Endothelial cell of umbilical vein (primary cell): ENCODE data around the gene LLGL2. TPM values are rescaled to one million over a fixed set of nuclear protein-coding genes. Genes with fewer than 3 reads are reported as not detected.

Source experiments
- BruUV-seq: library from RNA; stranded (reverse); fragments of 400-500 nt; replicated peaks from 2 replicates; lab custom pipeline; 2021; lab: Mats Ljungman, UMichigan
- CTCF ChIA-PET: fragments of 300-600, 350-600 bp; sonication (Branson Sonifier 250); formaldehyde crosslinking; loops from one replicate; lab custom pipeline; 2021; ENCODE audit warnings: antibody characterized with exemption, inconsistent platforms; lab: Charles Lee
- POLR2A ChIA-PET: fragments of 300-600, 350-600 bp; sonication (Branson Sonifier 250); formaldehyde crosslinking; loops from one replicate; lab custom pipeline; 2021; ENCODE audit warnings: antibody characterized with exemption, inconsistent platforms; lab: Charles Lee
- DNase-seq: peaks from one replicate; pipeline ENCODE4 v3.0.0-alpha.2; 2011; ENCODE audit warnings: low read depth, low spot score
- FAIRE-seq: peaks from 2 replicates; lab custom pipeline; 2011; peaks lifted over from hg19 to GRCh38; lab: Jason Lieb, UNC
- H2AFZ ChIP-seq: 2 replicates; pipeline ENCODE4 v1.6.0; 2012; ENCODE audit warnings: low read depth, low read length, control low read depth, inconsistent platforms
- H3K27ac ChIP-seq: 2 replicates; pipeline ENCODE4 v1.5.1; 2011; ENCODE audit warnings: low read depth, mild to moderate bottlenecking, control low read depth, low read length, moderate library complexity; ENCODE audit not compliant: insufficient read depth
- H3K27me3 ChIP-seq, 2 experiments: 2 replicates each; pipeline versions ENCODE4 v1.6.0 to v1.6.1; 2011; ENCODE audit warnings: low read length in 2 of 2, mixed read lengths in 1 of 2; ENCODE audit not compliant: control insufficient read depth in 2 of 2, insufficient read depth in 2 of 2
- H3K36me3 ChIP-seq, 2 experiments: 2 replicates in 1 of 2; 3 replicates in 1 of 2; pipeline ENCODE4 v1.5.1; 2011; ENCODE audit warnings: low read length in 2 of 2, mild to moderate bottlenecking in 1 of 2, moderate library complexity in 1 of 2; ENCODE audit not compliant: control insufficient read depth in 2 of 2, insufficient read depth in 2 of 2; ENCODE audit errors: extremely low read depth in 1 of 2
- H3K4me1 ChIP-seq: 3 replicates; pipeline ENCODE4 v1.5.1; 2011; ENCODE audit warnings: mild to moderate bottlenecking, low read length; ENCODE audit not compliant: control insufficient read depth, insufficient read depth; ENCODE audit errors: extremely low read depth
- H3K4me2 ChIP-seq: 2 replicates; pipeline ENCODE4 v1.6.1; 2011; ENCODE audit warnings: low read length, control low read depth, mixed read lengths; ENCODE audit not compliant: insufficient read depth
- H3K4me3 ChIP-seq, 3 experiments: fragments of 200-600 bp in 1 of 3; sonication (generic), shearing (Covaris generic) in 1 of 3; replicated peaks in 1 of 3; 2 replicates each; pipeline ENCODE4 v1.5.1; 2011 to 2016; ENCODE audit warnings: control low read depth in 3 of 3, low read length in 3 of 3, mild to moderate bottlenecking in 2 of 3, inconsistent platforms in 1 of 3, low read depth in 1 of 3, moderate library complexity in 1 of 3; ENCODE audit not compliant: insufficient read depth in 1 of 3
- H3K79me2 ChIP-seq: 2 replicates; pipeline ENCODE4 v1.6.0; 2012; ENCODE audit warnings: low read length, inconsistent platforms; ENCODE audit not compliant: control insufficient read depth, insufficient read depth
- H3K9ac ChIP-seq: replicated peaks from 2 replicates; pipeline ENCODE3; 2011; ENCODE audit warnings: low read length, control low read depth; ENCODE audit not compliant: insufficient read depth; ENCODE audit errors: extremely low read depth
- H3K9me1 ChIP-seq: replicated peaks from 3 replicates; pipeline ENCODE4 v1.6.0; 2011; ENCODE audit warnings: mild to moderate bottlenecking, low read length; ENCODE audit not compliant: control insufficient read depth, insufficient read depth; ENCODE audit errors: extremely low read depth
- H3K9me3 ChIP-seq: replicated peaks from 2 replicates; pipeline ENCODE4 v1.5.1; 2012; ENCODE audit warnings: low read length, inconsistent platforms; ENCODE audit not compliant: control insufficient read depth, insufficient read depth
- H4K20me1 ChIP-seq: replicated peaks from 2 replicates; pipeline ENCODE3; 2011; ENCODE audit warnings: mild to moderate bottlenecking, low read length; ENCODE audit not compliant: control insufficient read depth, insufficient read depth; ENCODE audit errors: extremely low read depth
- EZH2 ChIP-seq: IDR thresholded peaks from 2 replicates; pipeline ENCODE4 v1.6.1; 2012; ENCODE audit warnings: borderline replicate concordance, low read depth, mild to moderate bottlenecking, moderate library complexity, low read length, inconsistent platforms; ENCODE audit not compliant: severe bottlenecking
- FOS ChIP-seq: IDR thresholded peaks from 2 replicates; pipeline ENCODE4 v1.6.1; 2011; ENCODE audit warnings: mild to moderate bottlenecking, low read length, moderate library complexity, borderline replicate concordance; ENCODE audit not compliant: insufficient read depth
- GATA2 ChIP-seq: IDR thresholded peaks from 2 replicates; pipeline ENCODE4 v1.7.0; 2011; ENCODE audit warnings: low read depth, mild to moderate bottlenecking, moderate library complexity, mixed read lengths, low read length; ENCODE audit not compliant: insufficient read length, insufficient read depth
- JUN ChIP-seq: IDR thresholded peaks from 2 replicates; pipeline ENCODE4 v1.6.1; 2011; ENCODE audit warnings: borderline replicate concordance, low read depth; ENCODE audit not compliant: insufficient read length, insufficient read depth
- MYC ChIP-seq: IDR thresholded peaks from one replicate; pipeline ENCODE4 v1.6.1; 2011; ENCODE audit warnings: mild to moderate bottlenecking, low read depth, low read length
- POLR2A ChIP-seq: IDR thresholded peaks from 2 replicates; pipeline ENCODE4 v1.6.1; 2012; ENCODE audit warnings: low read depth, mild to moderate bottlenecking, control low read depth, low read length
- POLR2AphosphoS5 ChIP-seq: IDR thresholded peaks from 2 replicates; pipeline ENCODE4 v1.6.1; 2012; ENCODE audit warnings: low read depth, mild to moderate bottlenecking, control low read depth, low read length, moderate library complexity; ENCODE audit not compliant: insufficient read depth
- dilution Hi-C: fragments of 300-500 bp; cut with MboI; formaldehyde crosslinking; loops from one replicate; pipeline ENCODE4 v1.15.0; 2019; ENCODE audit warnings: low sequenced_read_pairs; ENCODE audit not compliant: extremely low pct_ligation_motif_present
- intact Hi-C: fragments of 100-400 bp; cut with micrococcal nuclease; formaldehyde crosslinking; loops from one replicate; pipeline ENCODE4 v1.10.0; 2022
- polyA plus RNA-seq, 4 experiments: library from polyadenylated mRNA; depleted of rRNA in 3 of 4; stranded (reverse) in 3 of 4; unstranded in 1 of 4; fragments of >200 nt; gene quantifications; 2 replicates each; pipeline versions ENCODE4 v1.2.1 to v1.2.3, GENCODE V29; 2011 to 2012; ENCODE audit warnings: missing spikeins in 1 of 4
- total RNA-seq: library from RNA; stranded (reverse); gene quantifications from 2 replicates; pipeline ENCODE4 v1.2.3, GENCODE V29; 2021
- TF ChIP-seq, protein P1 (sequence below): IDR thresholded peaks from 2 replicates; pipeline ENCODE4 v1.6.1; 2011; ENCODE audit not compliant: insufficient read depth, insufficient read length
- TF ChIP-seq, protein P2 (sequence below), 2 donors: IDR thresholded peaks; 1 replicate in 1 of 2; 2 replicates in 1 of 2; pipeline ENCODE4 v1.5.1; 2011; ENCODE audit warnings: low read length in 2 of 2, mild to moderate bottlenecking in 2 of 2, moderate library complexity in 2 of 2, control low read depth in 1 of 2, inconsistent platforms in 1 of 2, low read depth in 1 of 2; ENCODE audit not compliant: insufficient read depth in 1 of 2; ENCODE audit errors: extremely low read depth in 1 of 2

LLGL2 gene
- total and polyA plus RNA-seq, 2 donors (not counting 3 experiments of a cell fraction or from before 2014, with no cell fraction given): 5.3 to 5.4 TPM

DNA sequence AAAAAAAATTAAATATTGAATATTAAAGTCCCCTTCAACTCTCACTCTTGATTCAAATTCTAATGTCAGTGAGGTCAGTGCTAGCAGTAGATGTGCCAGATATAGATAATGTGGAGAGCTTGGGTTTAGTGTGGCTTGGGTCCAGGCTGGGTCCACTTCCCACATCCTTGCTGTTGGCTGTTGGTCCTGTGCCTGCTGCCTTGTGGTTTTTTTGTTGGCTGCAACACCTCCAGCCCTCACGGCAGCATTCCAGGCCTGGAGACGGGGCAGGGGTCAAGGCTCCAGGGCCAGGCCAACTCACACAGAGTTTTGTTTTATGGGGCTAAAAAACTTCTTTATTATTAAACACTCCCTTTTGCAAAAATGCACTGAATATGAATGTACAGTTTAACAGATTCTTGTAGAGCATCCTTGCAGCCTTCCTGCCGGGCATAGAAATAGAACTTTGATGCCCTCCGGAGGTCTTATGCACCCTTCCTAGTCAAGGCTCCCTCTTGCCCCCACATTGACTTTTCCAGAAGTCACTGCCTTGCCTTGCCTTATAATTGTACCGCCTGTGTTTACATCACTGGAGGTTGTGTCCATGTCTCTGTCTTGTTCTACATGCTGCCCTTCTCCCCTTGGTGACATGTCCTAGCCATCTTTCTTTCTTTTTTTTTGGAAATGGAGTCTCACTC lies 36.6 kb downstream of the LLGL2 start:
- H3K9me1 ChIP-seq: no peaks in the 10 kb centered on the region
- POLR2A ChIA-PET: no interaction called here
- intact Hi-C loops: no loop called here
- TF ChIP-seq MYC: no peak
- TF ChIP-seq, protein P1, sequence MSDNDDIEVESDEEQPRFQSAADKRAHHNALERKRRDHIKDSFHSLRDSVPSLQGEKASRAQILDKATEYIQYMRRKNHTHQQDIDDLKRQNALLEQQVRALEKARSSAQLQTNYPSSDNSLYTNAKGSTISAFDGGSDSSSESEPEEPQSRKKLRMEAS: no peak
- no peak for TF ChIP-seq POLR2AphosphoS5
- no peak for TF ChIP-seq FOS
- TF ChIP-seq GATA2: no peak
- no peak for TF ChIP-seq EZH2
- TF ChIP-seq, protein P2, sequence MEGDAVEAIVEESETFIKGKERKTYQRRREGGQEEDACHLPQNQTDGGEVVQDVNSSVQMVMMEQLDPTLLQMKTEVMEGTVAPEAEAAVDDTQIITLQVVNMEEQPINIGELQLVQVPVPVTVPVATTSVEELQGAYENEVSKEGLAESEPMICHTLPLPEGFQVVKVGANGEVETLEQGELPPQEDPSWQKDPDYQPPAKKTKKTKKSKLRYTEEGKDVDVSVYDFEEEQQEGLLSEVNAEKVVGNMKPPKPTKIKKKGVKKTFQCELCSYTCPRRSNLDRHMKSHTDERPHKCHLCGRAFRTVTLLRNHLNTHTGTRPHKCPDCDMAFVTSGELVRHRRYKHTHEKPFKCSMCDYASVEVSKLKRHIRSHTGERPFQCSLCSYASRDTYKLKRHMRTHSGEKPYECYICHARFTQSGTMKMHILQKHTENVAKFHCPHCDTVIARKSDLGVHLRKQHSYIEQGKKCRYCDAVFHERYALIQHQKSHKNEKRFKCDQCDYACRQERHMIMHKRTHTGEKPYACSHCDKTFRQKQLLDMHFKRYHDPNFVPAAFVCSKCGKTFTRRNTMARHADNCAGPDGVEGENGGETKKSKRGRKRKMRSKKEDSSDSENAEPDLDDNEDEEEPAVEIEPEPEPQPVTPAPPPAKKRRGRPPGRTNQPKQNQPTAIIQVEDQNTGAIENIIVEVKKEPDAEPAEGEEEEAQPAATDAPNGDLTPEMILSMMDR (IDR thresholded peaks at IDR 0.05; ENCODE audit: extremely low read depth in 1 of 2, insufficient read depth in 1 of 2, low read depth in 1 of 2, low read length in 2 of 2): no peak
- no peak for TF ChIP-seq JUN
- no peak for TF ChIP-seq POLR2A
- dilution Hi-C loops: no loop called here
- H3K79me2 ChIP-seq: no peaks in the 10 kb centered on the region
- H3K27ac ChIP-seq: no peak overlapping the region
- no peaks in the 10 kb centered on the region for H3K36me3 ChIP-seq
- DNase-seq (no peak), FAIRE-seq (no peak)
- H2AFZ ChIP-seq: no peak overlapping the region
- no peak overlapping the region for H3K4me3 ChIP-seq
- H3K4me1 ChIP-seq: no peaks in the 10 kb centered on the region
- CTCF ChIA-PET: no interaction called here
- no peaks in the 10 kb centered on the region for H3K9me3 ChIP-seq
- no TSS peak for BruUV-seq
- no peaks in the 10 kb centered on the region for H4K20me1 ChIP-seq
- H3K4me2 ChIP-seq: no peak overlapping the region
- H3K27me3 ChIP-seq: no peaks in the 10 kb centered on the region
- H3K9ac ChIP-seq: no peak overlapping the region
